ELR (cell line): Measurements from ENCODE around the gene KLK7.

ENCODE experiments used
- DNase-seq: peaks from one replicate; pipeline ENCODE4 v3.0.0-alpha.2; 2015; ENCODE audit warnings: low read depth

KLK7 gene

GRCh38 chr19:50983625-50984292, at the start of gene KLK7:
Gene KLK7, minus strand, starts transcription at chr19:50983917. Its CDS starts 1,518 bp downstream, at chr19:50982399.
- no peak for DNase-seq

GRCh38 chr19:51031880-51032225, 48.1 kb upstream of the KLK7 start:
- DNase-seq, result no peak

GRCh38 chr19:51031220-51031879, 47.6 kb upstream of the KLK7 start:
- DNase-seq, result no peak

GRCh38 chr19:51030631-51031030, 46.9 kb upstream of the KLK7 start:
- DNase-seq, result no peak

GRCh38 chr19:51029718-51030117, 46.0 kb upstream of the KLK7 start:
- DNase-seq, result peak; percentile 6

- no peak for DNase-seq
Observed at GRCh38 chr19:51027873-51028272, 44.2 kb upstream of the KLK7 start.

- no peak for DNase-seq
Observed at GRCh38 chr19:51027126-51027806, 43.5 kb upstream of the KLK7 start.

GRCh38 chr19:51026554-51026831, 42.8 kb upstream of the KLK7 start, which contains the start of gene KLK11:
Gene KLK11, minus strand, starts transcription at chr19:51026616. Its CDS starts 985 bp downstream, at chr19:51025631.
- no peak for DNase-seq

GRCh38 chr19:51025809-51026553, 42.3 kb upstream of the KLK7 start:
- no peak for DNase-seq

- DNase-seq, result no peak
Observed at GRCh38 chr19:51025401-51025800, 41.7 kb upstream of the KLK7 start.

GRCh38 chr19:51024924-51025323, 41.2 kb upstream of the KLK7 start:
- no peak for DNase-seq

GRCh38 chr19:51023946-51024345, 40.2 kb upstream of the KLK7 start:
- DNase-seq, result no peak

GRCh38 chr19:51022526-51022925, 38.8 kb upstream of the KLK7 start:
- no peak for DNase-seq

- DNase-seq, result peak; percentile 61
Observed at GRCh38 chr19:51020988-51021651, 37.4 kb upstream of the KLK7 start.

GRCh38 chr19:51019544-51019925, 35.8 kb upstream of the KLK7 start, which contains the start of gene KLK10:
Gene KLK10, minus strand, starts transcription at chr19:51019709. Its CDS starts 579 bp downstream, at chr19:51019130.
- DNase-seq, result no peak

GRCh38 chr19:51018745-51019543, 35.2 kb upstream of the KLK7 start:
- no peak for DNase-seq

GRCh38 chr19:51016798-51017683, 33.3 kb upstream of the KLK7 start:
- DNase-seq, result peak; percentile 41

- no peak for DNase-seq
Observed at GRCh38 chr19:51015691-51016267, 32.1 kb upstream of the KLK7 start.

GRCh38 chr19:51014242-51014641, 30.5 kb upstream of the KLK7 start:
- DNase-seq, result no peak

GRCh38 chr19:51012661-51013190, 29.0 kb upstream of the KLK7 start:
- DNase-seq, result no peak
